K562 (cell line): ENCODE measurements around the gene BRCA1. TPM values are rescaled to one million over a fixed set of nuclear protein-coding genes. Genes with fewer than 3 reads are reported as not detected.

Source experiments
- BHLHE40 ChIP-seq: IDR thresholded peaks from 2 replicates; pipeline ENCODE4 v1.6.1; 2011; ENCODE audit warnings: low read length, improper control_type of control experiment
- BRD9 ChIP-seq: fragments of 450-650 bp; IDR thresholded peaks from 2 replicates; pipeline ENCODE4 v1.6.1; 2018; ENCODE audit warnings: low read depth; ENCODE audit not compliant: partially characterized antibody
- CBX8 ChIP-seq: fragments of 200-600 bp; sonication (generic); IDR thresholded peaks from 2 replicates; pipeline ENCODE4 v1.6.1; 2012; ENCODE audit warnings: borderline replicate concordance, mixed run types, low read depth, mild to moderate bottlenecking, moderate library complexity, mixed read lengths, low read length, control low read depth, inconsistent platforms; ENCODE audit not compliant: poor library complexity, severe bottlenecking; ENCODE audit errors: extremely low read depth
- E2F5 ChIP-seq: sonication (generic); formaldehyde crosslinking; IDR thresholded peaks from 2 replicates; pipeline ENCODE4 v1.8.0; 2022; ENCODE audit warnings: mild to moderate bottlenecking, missing genetic modification reagents
- FOXA3 ChIP-seq, 2 experiments: fragments of 450-650 bp in 1 of 2; sonication (generic) in 1 of 2; formaldehyde crosslinking; IDR thresholded peaks in 1 of 2; conservative IDR thresholded peaks in 1 of 2; 2 replicates each; pipeline versions ENCODE4 v1.4.0 to v1.8.0; 2020 to 2022; ENCODE audit warnings: mild to moderate bottlenecking in 2 of 2, missing genetic modification reagents in 1 of 2
- FOXK2 ChIP-seq, 2 experiments: fragments of 450-650 bp; IDR thresholded peaks in 1 of 2; conservative IDR thresholded peaks in 1 of 2; 2 replicates each; pipeline ENCODE4 v1.6.1; 2016; ENCODE audit warnings: low read depth in 2 of 2, mild to moderate bottlenecking in 1 of 2
- GABPA ChIP-seq: fragments of 200-800 bp; sonication (Bioruptor generic); conservative IDR thresholded peaks from 2 replicates; pipeline ENCODE4 v1.6.1; 2016; ENCODE audit warnings: low read depth, missing genetic modification characterization, missing compliant biosample characterization
- GTF2E2 ChIP-seq: fragments of 200-800 bp; sonication (Bioruptor generic); IDR thresholded peaks from 2 replicates; pipeline ENCODE4 v1.6.1; 2016; ENCODE audit warnings: missing genetic modification characterization, missing compliant biosample characterization
- L3MBTL2 ChIP-seq: fragments of 450-650 bp; IDR thresholded peaks from 2 replicates; pipeline ENCODE4 v1.6.1; 2016; ENCODE audit warnings: mild to moderate bottlenecking, moderate library complexity
- MCM3 ChIP-seq: fragments of 450-650 bp; IDR thresholded peaks from 2 replicates; pipeline ENCODE4 v1.6.1; 2016
- MTA3 ChIP-seq: fragments of 450-650 bp; formaldehyde crosslinking; IDR thresholded peaks from 2 replicates; pipeline ENCODE4 v1.6.1; 2017; ENCODE audit warnings: mild to moderate bottlenecking, borderline replicate concordance
- NR4A1 ChIP-seq, 2 experiments: fragments of 250-450 bp in 1 of 2; fragments of 450-650 bp in 1 of 2; sonication (Bioruptor Pico) in 1 of 2; IDR thresholded peaks; 2 replicates each; pipeline versions ENCODE4 v1.4.0 to v1.6.1; 2016 to 2020; ENCODE audit warnings: mild to moderate bottlenecking in 2 of 2, missing compliant biosample characterization in 1 of 2, missing genetic modification characterization in 1 of 2, moderate library complexity in 1 of 2
- PTTG1 ChIP-seq: fragments of 450-650 bp; IDR thresholded peaks from 2 replicates; pipeline ENCODE4 v1.6.1; 2016; ENCODE audit warnings: low read depth, mild to moderate bottlenecking, missing genetic modification characterization, missing compliant biosample characterization
- RAD21 ChIP-seq, 2 experiments: fragments of 250-450 bp in 1 of 2; fragments of 450-650 bp in 1 of 2; sonication (Bioruptor Pico) in 1 of 2; formaldehyde crosslinking in 1 of 2; IDR thresholded peaks in 1 of 2; conservative IDR thresholded peaks in 1 of 2; 2 replicates each; pipeline versions ENCODE4 v1.4.0 to v1.8.0; 2020 to 2022; ENCODE audit warnings: mild to moderate bottlenecking in 2 of 2, moderate library complexity in 1 of 2
- RUNX1 ChIP-seq: sonication (generic); IDR thresholded peaks from 2 replicates; pipeline ENCODE4 v1.6.1; 2016; ENCODE audit warnings: antibody characterized with exemption, low read depth
- SP1 ChIP-seq: sonication (generic); formaldehyde crosslinking; IDR thresholded peaks from 2 replicates; pipeline ENCODE4 v1.8.1; 2022; ENCODE audit warnings: mild to moderate bottlenecking, missing genetic modification reagents
- SPI1 ChIP-seq: IDR thresholded peaks from 2 replicates; pipeline ENCODE4 v1.6.1; 2011; ENCODE audit warnings: low read depth, low read length, control low read depth, borderline replicate concordance
- SRSF9 ChIP-seq: fragments of 200-400 bp; formaldehyde crosslinking; IDR thresholded peaks from 2 replicates; pipeline ENCODE4 v1.6.1; 2017; ENCODE audit warnings: low read depth, low read length, borderline replicate concordance
- TEAD4 ChIP-seq, 2 experiments: sonication (generic) in 1 of 2; formaldehyde crosslinking in 1 of 2; IDR thresholded peaks; 2 replicates each; pipeline versions ENCODE4 v1.6.1 to v1.8.0; 2012 to 2022; ENCODE audit warnings: borderline replicate concordance in 1 of 2, inconsistent platforms in 1 of 2, low read length in 1 of 2, mild to moderate bottlenecking in 1 of 2, missing genetic modification reagents in 1 of 2
- ZNF212 ChIP-seq: fragments of 450-650 bp; formaldehyde crosslinking; IDR thresholded peaks from 2 replicates; pipeline ENCODE4 v1.4.0; 2020; ENCODE audit warnings: mild to moderate bottlenecking
- ZNF282 ChIP-seq: sonication (generic); formaldehyde crosslinking; IDR thresholded peaks from 2 replicates; pipeline ENCODE4 v1.8.1; 2023; ENCODE audit warnings: missing genetic modification reagents
- ZNF316 ChIP-seq: fragments of 450-650 bp; IDR thresholded peaks from 2 replicates; pipeline ENCODE4 v1.6.1; 2016
- ZNF583 ChIP-seq: fragments of 250-450 bp; sonication (Bioruptor Pico); IDR thresholded peaks from 2 replicates; pipeline ENCODE4 v1.4.0; 2020
- ZNF75A ChIP-seq: fragments of 450-650 bp; formaldehyde crosslinking; IDR thresholded peaks from 2 replicates; pipeline ENCODE4 v1.4.0; 2020; ENCODE audit warnings: mild to moderate bottlenecking
- polyA plus RNA-seq, 8 experiments: library from polyadenylated mRNA; depleted of rRNA in 4 of 8; stranded (reverse) in 5 of 8; unstranded in 3 of 8; fragments of >200 nt; fragmentation: Nextera tagmentation in 2 of 8; fragmentation: Illumina TruSeq in 1 of 8; extraction: Ambion mirVana in 2 of 8; extraction: Trizol in 1 of 8; gene quantifications; 2 replicates each; pipeline versions ENCODE4 v1.2.1 to v1.2.3, GENCODE V29; 2011 to 2014; ENCODE audit warnings: inconsistent platforms in 1 of 8, missing spikeins in 1 of 8
- total RNA-seq, 7 experiments: library from RNA; depleted of rRNA in 6 of 7; stranded (reverse); fragments of >200 nt in 6 of 7; fragmentation: Illumina TruSeq in 2 of 7; extraction: Trizol in 2 of 7; gene quantifications; 2 replicates each; pipeline versions ENCODE4 v1.2.1 to v1.2.3, GENCODE V29; 2011 to 2021; ENCODE audit warnings: low replicate concordance in 1 of 7
- TF ChIP-seq, protein P1 (sequence below): fragments of 250-450 bp; sonication (Bioruptor Pico); IDR thresholded peaks from 2 replicates; pipeline ENCODE4 v1.4.0; 2020; ENCODE audit warnings: mild to moderate bottlenecking

The BRCA1 gene
- total and polyA plus RNA-seq, 9 of the 15 experiments (the other 6 are each of a cell fraction or from before 2014, with no cell fraction given), result 25.9 to 95.3 (median 62.3) TPM

DNA sequence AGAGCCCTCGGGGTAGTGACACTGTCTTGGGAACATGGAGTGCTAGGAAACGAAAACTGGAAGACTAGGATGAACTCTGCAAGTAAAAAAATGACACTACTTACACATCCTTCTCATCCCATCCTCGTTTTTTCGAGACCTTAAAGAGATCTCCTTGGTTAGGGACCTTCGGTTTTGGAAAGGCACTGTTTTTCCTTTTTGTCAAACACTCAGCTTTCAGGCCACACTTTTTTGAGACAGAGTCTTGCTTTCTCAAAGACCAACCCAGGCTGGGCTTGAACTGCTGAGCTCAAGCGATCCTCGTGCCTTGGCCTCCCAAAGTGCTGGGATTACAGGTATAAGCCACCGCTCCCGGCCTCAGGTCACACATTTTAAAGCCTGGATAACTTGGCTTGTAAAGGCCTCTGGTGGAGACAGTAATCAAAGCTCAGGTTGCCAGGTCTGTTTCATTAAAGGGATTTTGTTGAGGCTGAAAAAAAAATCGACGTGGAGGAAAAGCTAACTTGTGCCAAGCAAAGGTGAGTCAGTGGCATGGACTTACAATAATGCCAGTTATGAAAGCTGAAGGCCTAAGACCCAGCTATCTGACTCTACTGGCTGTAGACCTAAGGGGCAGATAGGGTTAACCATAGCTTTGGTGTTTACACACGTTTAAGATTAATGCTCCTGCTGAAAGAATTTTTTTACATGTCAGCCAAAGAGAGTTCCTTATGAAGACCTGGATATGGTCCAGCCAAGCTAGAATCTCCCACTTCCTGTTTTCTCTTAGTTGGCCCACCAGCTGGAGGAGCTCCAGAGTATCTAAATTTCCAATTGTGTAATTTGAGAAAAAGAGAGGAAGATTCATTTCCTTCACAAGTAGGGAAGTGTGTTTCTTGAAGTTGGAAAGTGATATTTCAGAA is 46.7 kb upstream of the BRCA1 start (continued):
- no peak for TF ChIP-seq ZNF282 (CRISPR knock-in tag)
- TF ChIP-seq RAD21 (CRISPR knock-in tag; conservative IDR thresholded peaks at IDR 0.05 in 1 of 2, IDR thresholded peaks at IDR 0.05 in 1 of 2), result peak; percentile 26 to 42; a peak in 3 of 4 replicates
- TF ChIP-seq BRD9, result peak; percentile 25
- peak; percentile 45; the same call in 1 of the 2 replicates for TF ChIP-seq BHLHE40
- no peak for TF ChIP-seq ZNF316
- no peak for TF ChIP-seq GTF2E2 (tag)
- no peak for TF ChIP-seq SRSF9
- TF ChIP-seq SPI1, result peak; percentile 99
- peak; percentile 45 to 60; a peak in 2 of 4 replicates for TF ChIP-seq FOXK2 (conservative IDR thresholded peaks at IDR 0.05 in 1 of 2, IDR thresholded peaks at IDR 0.05 in 1 of 2; ENCODE audit: low read depth in 2 of 2)
- TF ChIP-seq PTTG1 (tag), result no peak
- TF ChIP-seq L3MBTL2, result 0 out of 2 replicates have a peak, but pooled peaks have one; percentile 12
- peak; percentile 72 for TF ChIP-seq GABPA (tag)
- no peak for TF ChIP-seq ZNF212 (CRISPR knock-in tag)
- TF ChIP-seq CBX8, result no peak
- TF ChIP-seq MCM3, result no peak
- TF ChIP-seq, protein P1, sequence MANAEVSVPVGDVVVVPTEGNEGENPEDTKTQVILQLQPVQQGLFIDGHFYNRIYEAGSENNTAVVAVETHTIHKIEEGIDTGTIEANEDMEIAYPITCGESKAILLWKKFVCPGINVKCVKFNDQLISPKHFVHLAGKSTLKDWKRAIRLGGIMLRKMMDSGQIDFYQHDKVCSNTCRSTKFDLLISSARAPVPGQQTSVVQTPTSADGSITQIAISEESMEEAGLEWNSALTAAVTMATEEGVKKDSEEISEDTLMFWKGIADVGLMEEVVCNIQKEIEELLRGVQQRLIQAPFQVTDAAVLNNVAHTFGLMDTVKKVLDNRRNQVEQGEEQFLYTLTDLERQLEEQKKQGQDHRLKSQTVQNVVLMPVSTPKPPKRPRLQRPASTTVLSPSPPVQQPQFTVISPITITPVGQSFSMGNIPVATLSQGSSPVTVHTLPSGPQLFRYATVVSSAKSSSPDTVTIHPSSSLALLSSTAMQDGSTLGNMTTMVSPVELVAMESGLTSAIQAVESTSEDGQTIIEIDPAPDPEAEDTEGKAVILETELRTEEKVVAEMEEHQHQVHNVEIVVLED (CRISPR knock-in tag), result no peak
- no peak for TF ChIP-seq ZNF75A (CRISPR knock-in tag)
- TF ChIP-seq SP1 (CRISPR knock-in tag), result 0 out of 2 replicates have a peak, but pooled peaks have one; percentile 13
- no peak for TF ChIP-seq E2F5
- 0 out of 2 replicates have a peak, but pooled peaks have one; percentile 20 for TF ChIP-seq MTA3
- peak in 1 of 2 experiments; percentile 93; a peak in 2 of 4 replicates for TF ChIP-seq FOXA3 (CRISPR knock-in tag; conservative IDR thresholded peaks at IDR 0.05 in 1 of 2, IDR thresholded peaks at IDR 0.05 in 1 of 2)
- TF ChIP-seq RUNX1, result no peak
- TF ChIP-seq ZNF583 (CRISPR knock-in tag), result no peak
- TF ChIP-seq NR4A1 (CRISPR knock-in tag; IDR thresholded peaks at IDR 0.05), result no peak
- TF ChIP-seq NR4A1 (tag; IDR thresholded peaks at IDR 0.05), result 0 out of 2 replicates have a peak, but pooled peaks have one; percentile 6
- TF ChIP-seq TEAD4 (IDR thresholded peaks at IDR 0.05; ENCODE audit: low read length), result 0 out of 2 replicates have a peak, but pooled peaks have one; percentile 22
- TF ChIP-seq TEAD4 (CRISPR knock-in tag; IDR thresholded peaks at IDR 0.05; ENCODE audit: borderline replicate concordance), result no peak
